Psoas muscle (tissue), 8 donors: ENCODE measurements around the gene RFX1. TPM values are rescaled to one million over a fixed set of nuclear protein-coding genes. Genes with fewer than 3 reads are reported as not detected.
A peak's percentile ranks its signal among the peaks of the same experiment; 100 is the strongest.
"Not testable (repeated sequence)": the region's sequence is repeated elsewhere in the genome, so short reads cannot be mapped to it uniquely, and the experiment has no call there.

Experiments used
- ATAC-seq, 4 donors: fragments of 200-7000 bp; cut with Tn5 transposase; one replicate each; pipeline ENCODE4 v1.9.1; 2020; ENCODE audit warnings: moderate library complexity in 3 of 4, mild to moderate bottlenecking in 2 of 4
- DNase-seq, 2 donors: peaks; one replicate each; pipeline ENCODE4 v3.0.0-alpha.2; 2020
- H3K27ac ChIP-seq: fragments of 200-600 bp; one replicate; pipeline ENCODE4 v1.8.0; 2022
- H3K27me3 ChIP-seq, 3 donors: fragments of 200-600 bp in 1 of 3; one replicate each; pipeline versions ENCODE4 v1.6.1 to v1.8.0; 2013 to 2022; ENCODE audit warnings: low read length in 2 of 3, mild to moderate bottlenecking in 2 of 3, moderate library complexity in 1 of 3; ENCODE audit not compliant: insufficient read depth in 3 of 3
- H3K36me3 ChIP-seq, 2 donors: fragments of 200-600 bp in 1 of 2; one replicate each; pipeline versions ENCODE4 v1.6.1 to v1.8.0; 2013 to 2022; ENCODE audit warnings: low read depth in 1 of 2, mild to moderate bottlenecking in 1 of 2, moderate library complexity in 1 of 2; ENCODE audit not compliant: insufficient read depth in 1 of 2
- H3K4me1 ChIP-seq: fragments of 200-600 bp; one replicate; pipeline ENCODE4 v1.8.0; 2022
- H3K4me3 ChIP-seq: fragments of 200-600 bp; one replicate; pipeline ENCODE4 v1.8.0; 2022; ENCODE audit warnings: mild to moderate bottlenecking
- H3K9me3 ChIP-seq: fragments of 200-600 bp; one replicate; pipeline ENCODE4 v1.8.0; 2022
- CTCF ChIP-seq: fragments of 200-600 bp; IDR thresholded peaks from one replicate; pipeline ENCODE4 v1.8.0; 2022; ENCODE audit warnings: antibody characterized with exemption
- WGBS, 3 donors: extraction: QIAGEN DNeasy Blood & Tissue Kit; methylation state at CpG; one replicate each; pipeline versions ENCODE4 v1.1.6 to v1.1.7; 2013; 5-methylcytosine and 5-hydroxymethylcytosine counted together
- intact Hi-C, 2 donors: fragments of 100-400 bp; cut with DNase I; formaldehyde crosslinking; loops; one replicate each; pipeline versions ENCODE4 v1.11.0 to v1.14.2; 2022
- polyA plus RNA-seq, 3 donors: library from polyadenylated mRNA; stranded (reverse); fragments of 200-250 nt; gene quantifications; one replicate each; pipeline ENCODE4 v1.2.3, GENCODE V29; 2013
- total RNA-seq, 4 donors: library from RNA; stranded (reverse); fragmentation: NEBNext Ultra II Directional in 2 of 4; extraction: Animal tissue kit (Norgen Biotek cat#: 25700) in 2 of 4; gene quantifications; one replicate each; pipeline versions ENCODE4 v1.2.1 to v1.2.4, GENCODE V29; 2021 to 2023
- donor health status: healthy with polysubstance abuse.
- donor health status: DM: no; HTN: no; CAD: no; lungs with moderate emphysema.
- donor health status: Bipolar disorder and iron deficiency.
- donor health status: healthy.
- donor health status: DM: yes; HTN: yes; CAD: no.
- donor health status: DM: no; HTN: no; CAD: no.
- donor health status: DM: no; HTN: no; CAD: no.
- donor health status: DM: yes; HTN: yes; CAD: no.

The RFX1 gene
- total and polyA plus RNA-seq, 7 donors: 2.9 to 10.1 (median 6.4) TPM

GRCh38 chr19:13969897-13970296 is 36.2 kb downstream of the RFX1 start:
- Histone ChIP-seq H3K4me1 (no peaks in the 10 kb centered on the region), H3K27ac (no peak overlapping the region), H3K4me3 (no peak overlapping the region), H3K27me3 (no peaks in the 10 kb centered on the region), H3K36me3 (peaks cover 0 to 70% of the 10 kb centered on the region in 2 donors), H3K9me3 (no peaks in the 10 kb centered on the region)
- intact Hi-C loops: no loop called here
- no peak for DNase-seq
- TF ChIP-seq CTCF: no peak
- 90 to 92% (median 90%) methylated on average over 17 to 18 of the region's 18 CpGs for WGBS, 3 donors
- peak in 1 of 4 donors; percentile 21 for ATAC-seq

- H3K36me3 ChIP-seq: peaks cover 0 to 78% of the 10 kb centered on the region in 2 donors
- DNase-seq: no peak
- H3K27ac ChIP-seq: no peak overlapping the region
- no peaks in the 10 kb centered on the region for H3K4me1 ChIP-seq
- intact Hi-C loops: no loop called here
- no peak for ATAC-seq
- 90 to 93% (median 91%) methylated on average over 18 of the region's 18 CpGs for WGBS, 3 donors
- TF ChIP-seq CTCF: no peak
- H3K4me3 ChIP-seq: no peak overlapping the region
- no peaks in the 10 kb centered on the region for H3K9me3 ChIP-seq
- no peaks in the 10 kb centered on the region for H3K27me3 ChIP-seq
Measured at GRCh38 chr19:13968999-13969398, 37.1 kb downstream of the RFX1 start.

- Histone ChIP-seq H3K27me3 (no peaks in the 10 kb centered on the region), H3K9me3 (no peaks in the 10 kb centered on the region), H3K27ac (no peak overlapping the region), H3K4me3 (no peak overlapping the region), H3K4me1 (no peaks in the 10 kb centered on the region), H3K36me3 (peaks cover 0 to 81% of the 10 kb centered on the region in 2 donors)
- ATAC-seq: no peak
- TF ChIP-seq CTCF: no peak
- DNase-seq: no peak
- WGBS, 3 donors: 91 to 94% (median 92%) methylated on average over 22 of the region's 22 CpGs
- intact Hi-C loops: no loop called here
Measured at GRCh38 chr19:13968383-13968935, 37.7 kb downstream of the RFX1 start.

DNA sequence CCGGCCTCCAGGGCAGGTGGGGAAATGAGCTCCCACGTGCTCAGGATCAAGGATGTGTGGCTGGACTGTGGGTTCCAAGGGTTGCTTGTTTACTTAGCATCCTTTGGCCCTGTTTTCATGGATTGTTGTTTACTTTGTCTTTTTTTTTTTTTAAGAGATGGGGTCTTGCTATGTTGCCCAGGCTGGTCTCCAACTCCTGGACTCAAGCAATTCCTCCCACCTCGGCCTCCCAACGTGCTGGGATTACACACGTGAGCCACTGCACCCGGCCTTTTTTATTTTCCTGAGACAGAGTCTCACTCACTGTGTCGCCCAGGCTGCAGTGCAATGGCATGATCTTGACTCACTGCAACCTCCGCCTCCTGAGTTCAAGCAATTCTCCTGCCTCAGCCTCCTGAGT is 38.9 kb downstream of the RFX1 start:
- intact Hi-C loops, H3K4me3 ChIP-seq, ATAC-seq, H3K27me3 ChIP-seq, H3K4me1 ChIP-seq, H3K27ac ChIP-seq, H3K9me3 ChIP-seq, DNase-seq: not testable (repeated sequence)
- H3K36me3 ChIP-seq: peaks cover 0 to 83% of the 10 kb centered on the region in 2 donors
- 94 to 97% (median 94%) methylated on average over 8 of the region's 8 CpGs for WGBS, 3 donors

DNA sequence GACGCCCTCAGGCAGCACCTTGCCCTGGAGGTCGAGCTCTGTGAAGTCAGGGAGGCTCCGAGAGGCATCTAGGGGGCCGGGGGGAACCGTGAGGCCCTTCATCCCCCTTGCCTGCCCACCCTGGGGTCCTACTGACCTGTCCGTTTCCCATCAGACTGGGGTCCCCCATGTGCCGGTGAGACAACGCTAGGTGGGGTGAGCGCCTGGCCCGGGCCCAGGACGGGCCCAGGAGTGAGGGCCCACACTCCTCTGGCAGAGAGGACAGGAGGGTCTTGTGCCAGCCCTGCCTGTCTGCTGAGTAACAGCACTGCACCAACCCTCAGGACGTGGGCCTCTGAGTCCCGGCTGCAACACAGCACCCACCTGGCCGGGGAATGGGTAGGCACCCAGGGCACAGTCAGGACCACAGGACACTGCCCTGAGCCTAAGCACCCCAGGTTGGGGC is 39.4 kb downstream of the RFX1 start:
- Histone ChIP-seq H3K27me3 (no peaks in the 10 kb centered on the region), H3K4me1 (no peaks in the 10 kb centered on the region), H3K36me3 (peaks cover 0 to 87% of the 10 kb centered on the region in 2 donors), H3K4me3 (no peak overlapping the region), H3K9me3 (no peaks in the 10 kb centered on the region), H3K27ac (no peak overlapping the region)
- intact Hi-C loops: no loop called here
- ATAC-seq (no peak), DNase-seq (no peak)
- TF ChIP-seq CTCF: no peak
- WGBS, 3 donors: 93 to 96% (median 93%) methylated on average over 13 to 14 of the region's 14 CpGs
